HG03571 (cell line): ENCODE data around the gene TRIM17.

ENCODE experiments used
- ATAC-seq: cut with Tn5 transposase; IDR thresholded peaks from one replicate; pipeline ENCODE4 v1.9.1; 2021; ENCODE audit not compliant: unreplicated experiment

The TRIM17 gene, protein sequence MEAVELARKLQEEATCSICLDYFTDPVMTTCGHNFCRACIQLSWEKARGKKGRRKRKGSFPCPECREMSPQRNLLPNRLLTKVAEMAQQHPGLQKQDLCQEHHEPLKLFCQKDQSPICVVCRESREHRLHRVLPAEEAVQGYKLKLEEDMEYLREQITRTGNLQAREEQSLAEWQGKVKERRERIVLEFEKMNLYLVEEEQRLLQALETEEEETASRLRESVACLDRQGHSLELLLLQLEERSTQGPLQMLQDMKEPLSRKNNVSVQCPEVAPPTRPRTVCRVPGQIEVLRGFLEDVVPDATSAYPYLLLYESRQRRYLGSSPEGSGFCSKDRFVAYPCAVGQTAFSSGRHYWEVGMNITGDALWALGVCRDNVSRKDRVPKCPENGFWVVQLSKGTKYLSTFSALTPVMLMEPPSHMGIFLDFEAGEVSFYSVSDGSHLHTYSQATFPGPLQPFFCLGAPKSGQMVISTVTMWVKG

DNA sequence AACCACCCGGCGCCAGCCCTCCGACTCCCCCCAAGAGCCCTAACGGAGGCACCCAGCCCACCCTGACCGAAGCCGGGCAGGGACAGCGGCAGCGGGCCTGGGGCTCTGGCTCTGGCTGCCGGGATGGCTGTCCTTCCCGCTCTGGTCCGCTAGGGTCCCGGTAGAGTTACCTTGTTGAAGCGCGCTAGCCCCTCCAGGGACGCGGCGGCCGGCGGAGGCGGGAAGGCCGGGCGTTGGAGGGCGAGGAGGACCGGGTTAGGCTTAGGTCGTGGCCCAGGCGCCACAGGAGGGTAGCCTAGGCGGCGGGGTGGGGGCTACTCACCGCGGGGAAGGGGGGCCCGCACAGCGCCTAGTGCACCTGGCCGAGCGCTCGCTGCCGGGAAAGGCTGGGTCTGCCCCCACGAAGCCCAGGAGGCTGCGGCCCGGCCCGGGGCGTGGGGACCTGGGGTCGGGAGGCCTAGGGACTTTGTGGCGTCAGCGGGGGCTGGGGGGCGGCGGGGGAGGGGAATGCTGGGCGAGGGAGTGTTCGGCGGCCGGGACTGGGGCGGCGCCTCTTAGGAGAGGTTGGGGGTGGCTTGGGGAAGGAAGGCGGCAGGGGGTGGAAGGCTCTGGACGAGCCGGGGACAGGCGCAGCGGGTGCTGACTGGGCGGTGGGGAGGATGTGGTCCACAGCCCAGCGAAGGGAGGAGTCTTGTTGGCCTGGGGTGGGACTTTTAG, at the start of gene TRIM17:
TSS of gene TRIM17 (minus strand) at position 645 of the 717 bp plus-strand sequence. CDS start 1,789 bp downstream, outside the sequence.
- no peak for ATAC-seq

DNA sequence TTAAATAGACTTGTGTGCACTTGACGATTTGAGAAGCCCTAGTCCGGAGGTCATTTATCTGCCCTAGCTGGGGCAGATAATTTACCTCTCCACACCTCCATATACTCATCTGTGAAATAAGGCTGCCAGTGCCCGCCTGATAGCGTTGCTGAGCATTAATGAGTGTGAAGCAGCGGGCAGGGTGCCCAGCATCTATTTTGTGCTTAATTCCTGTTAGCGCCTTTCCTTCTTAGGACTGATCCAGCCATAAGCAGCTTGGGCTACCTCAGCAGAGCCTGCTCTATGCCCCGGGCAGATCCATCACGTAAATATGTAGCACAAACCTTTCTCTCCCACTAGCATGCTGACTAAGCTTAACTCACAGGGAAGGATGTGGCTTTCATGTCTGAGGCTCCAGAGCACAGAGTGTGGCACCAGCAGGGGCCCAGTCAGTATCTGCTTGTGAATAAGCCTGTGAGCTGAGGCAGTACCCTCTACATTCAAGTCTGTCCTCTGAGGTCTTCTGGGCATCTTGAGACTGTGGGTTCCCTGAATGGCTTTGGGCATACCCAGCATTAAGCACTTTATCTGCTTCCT, 49.0 kb upstream of the TRIM17 start:
- ATAC-seq = no peak

DNA sequence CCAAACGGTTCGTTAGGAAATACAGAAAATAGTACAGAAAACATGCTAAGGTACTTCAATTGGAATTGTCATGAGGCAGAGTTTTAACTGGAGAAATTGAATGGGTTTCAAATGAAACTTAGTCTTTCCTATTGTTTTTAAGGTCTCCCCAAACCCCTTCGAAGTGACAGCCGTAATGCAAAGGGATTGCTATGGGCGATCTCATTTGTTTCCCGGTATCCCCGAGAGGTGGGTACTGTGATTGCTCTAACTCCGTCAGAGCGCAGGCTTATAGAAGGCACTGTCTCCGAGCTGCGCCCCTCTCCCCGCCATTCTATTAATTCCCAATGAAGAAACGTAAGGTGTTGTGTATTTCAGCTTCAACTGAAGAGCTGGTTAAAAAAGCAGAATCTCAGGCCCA, 48.5 kb upstream of the TRIM17 start:
- no peak for ATAC-seq

DNA sequence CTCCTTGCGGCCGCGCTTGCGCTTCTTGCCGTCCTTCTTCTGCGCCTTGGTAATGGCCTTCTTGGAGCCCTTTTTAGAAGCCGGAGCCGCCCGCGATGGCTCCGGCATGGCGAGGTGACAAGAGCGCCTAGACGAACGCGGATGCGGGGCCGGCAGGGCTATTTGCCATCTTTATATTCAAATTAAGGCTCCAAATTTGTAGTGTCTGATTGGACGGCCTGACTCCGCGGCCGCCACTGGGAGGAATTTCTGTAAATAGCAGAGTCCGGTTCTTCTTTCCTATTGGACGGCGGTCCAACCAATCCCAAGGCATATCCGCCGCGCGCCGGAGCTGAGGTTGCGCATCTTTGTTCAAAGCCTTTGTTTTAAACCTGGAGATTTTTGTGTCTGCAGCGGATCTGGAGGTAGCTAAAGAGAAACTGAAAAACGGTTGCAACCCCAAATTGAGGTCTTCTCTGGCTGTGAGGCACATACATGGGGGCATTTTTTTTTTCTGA, 47.9 kb upstream of the TRIM17 start:
- peak; percentile 69 for ATAC-seq

DNA sequence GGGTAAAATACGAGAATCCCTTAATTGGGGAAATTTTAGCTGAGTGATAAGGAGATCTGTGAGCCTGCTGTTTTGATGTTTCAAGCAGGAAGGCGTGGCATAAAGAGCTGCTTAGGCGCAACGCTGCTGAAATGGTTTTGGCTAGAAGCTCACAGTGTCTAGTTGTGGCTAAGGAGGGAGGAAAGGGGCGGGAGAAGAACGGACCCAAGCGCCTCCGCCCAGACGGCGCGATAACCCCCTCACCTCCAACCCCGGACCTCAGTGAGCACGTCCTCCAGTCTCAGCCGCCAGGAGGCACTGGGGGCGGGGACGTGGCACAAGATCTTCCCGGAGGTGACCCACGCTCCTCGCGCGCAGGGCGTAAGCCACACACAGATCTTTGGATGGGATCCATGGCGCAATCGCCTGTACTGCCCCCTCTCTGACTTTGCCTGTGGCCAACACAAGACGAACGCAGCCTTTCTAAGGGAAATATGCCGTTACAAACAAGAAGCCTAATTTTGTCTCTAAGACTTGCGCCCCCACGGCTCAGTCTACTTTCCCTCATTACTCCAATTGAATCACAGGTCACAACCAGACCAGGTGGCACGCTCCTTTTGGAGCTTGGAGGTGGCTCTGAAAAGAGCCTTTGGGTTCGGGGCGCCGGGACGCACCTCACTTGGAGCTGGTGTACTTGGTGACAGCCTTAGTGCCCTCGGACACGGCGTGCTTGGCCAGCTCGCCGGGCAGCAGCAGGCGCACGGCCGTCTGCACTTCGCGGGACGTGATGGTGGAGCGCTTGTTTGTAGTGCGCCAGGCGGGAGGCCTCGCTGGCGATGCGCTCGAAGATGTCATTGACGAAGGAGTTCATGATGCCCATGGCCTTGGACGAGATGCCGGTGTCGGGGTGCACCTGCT, 47.1 kb upstream of the TRIM17 start:
- ATAC-seq = no peak

DNA sequence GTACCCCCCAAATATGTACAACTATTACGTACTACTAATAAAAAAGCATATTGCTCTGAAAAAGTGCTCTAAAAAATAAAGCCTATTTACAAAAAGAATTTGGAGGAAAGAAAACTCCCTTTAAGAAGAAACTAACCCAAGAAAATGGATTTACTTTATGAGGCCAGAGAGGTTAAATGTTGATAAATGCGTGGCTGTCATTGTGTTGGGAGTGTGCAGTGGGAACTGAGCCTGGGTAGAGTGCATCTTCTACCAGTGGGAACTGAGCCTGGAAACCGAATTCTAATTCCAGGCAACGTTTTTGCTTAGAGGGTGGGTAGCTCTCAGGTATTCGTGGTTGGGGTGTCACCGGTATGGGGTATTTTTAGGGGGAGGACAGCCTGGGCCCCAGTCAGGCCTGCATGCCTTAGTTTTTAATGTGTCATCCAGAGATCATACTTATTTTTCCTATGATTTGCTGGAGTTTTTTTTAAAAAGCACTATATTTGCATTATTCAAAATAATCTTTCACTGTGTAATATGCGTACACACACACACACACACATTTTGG, 46.4 kb upstream of the TRIM17 start:
- no peak for ATAC-seq

DNA sequence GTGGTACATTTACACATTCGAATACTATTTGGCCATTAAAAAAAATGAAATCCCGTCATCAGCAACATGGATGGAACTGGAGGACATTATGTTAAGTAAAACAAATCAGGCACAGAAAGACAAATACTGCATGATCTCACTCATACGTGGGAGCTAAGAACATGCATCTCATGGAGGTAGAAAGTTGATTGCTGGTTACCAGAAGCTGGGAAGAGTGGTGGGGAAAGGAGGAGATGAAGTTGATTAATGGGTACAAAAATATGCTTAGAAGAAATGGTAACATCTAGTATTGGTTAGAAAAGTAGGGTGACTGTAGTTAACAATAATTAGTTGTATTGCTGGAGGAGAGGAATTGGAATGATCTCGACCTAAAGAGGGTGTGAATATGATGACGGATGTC, 45.9 kb upstream of the TRIM17 start:
- ATAC-seq = no peak

DNA sequence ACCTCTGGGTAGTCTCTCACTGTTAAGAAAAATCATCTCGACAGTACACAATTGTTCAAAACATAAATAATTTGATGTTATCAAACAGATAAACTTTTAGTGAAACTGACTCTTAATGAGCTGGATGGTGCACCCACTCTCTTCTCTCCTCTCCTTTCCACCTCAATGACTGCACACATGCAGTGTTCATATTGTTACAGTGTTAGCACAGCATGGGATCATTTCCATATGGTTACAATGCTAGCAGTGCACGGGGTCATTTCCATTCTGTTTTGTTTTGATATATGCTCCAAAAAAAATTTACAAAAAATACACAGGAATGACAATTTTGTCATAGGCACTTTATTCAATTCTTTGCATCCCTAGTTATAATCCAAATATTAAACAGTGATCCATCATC, 44.2 kb upstream of the TRIM17 start:
- no peak for ATAC-seq

DNA sequence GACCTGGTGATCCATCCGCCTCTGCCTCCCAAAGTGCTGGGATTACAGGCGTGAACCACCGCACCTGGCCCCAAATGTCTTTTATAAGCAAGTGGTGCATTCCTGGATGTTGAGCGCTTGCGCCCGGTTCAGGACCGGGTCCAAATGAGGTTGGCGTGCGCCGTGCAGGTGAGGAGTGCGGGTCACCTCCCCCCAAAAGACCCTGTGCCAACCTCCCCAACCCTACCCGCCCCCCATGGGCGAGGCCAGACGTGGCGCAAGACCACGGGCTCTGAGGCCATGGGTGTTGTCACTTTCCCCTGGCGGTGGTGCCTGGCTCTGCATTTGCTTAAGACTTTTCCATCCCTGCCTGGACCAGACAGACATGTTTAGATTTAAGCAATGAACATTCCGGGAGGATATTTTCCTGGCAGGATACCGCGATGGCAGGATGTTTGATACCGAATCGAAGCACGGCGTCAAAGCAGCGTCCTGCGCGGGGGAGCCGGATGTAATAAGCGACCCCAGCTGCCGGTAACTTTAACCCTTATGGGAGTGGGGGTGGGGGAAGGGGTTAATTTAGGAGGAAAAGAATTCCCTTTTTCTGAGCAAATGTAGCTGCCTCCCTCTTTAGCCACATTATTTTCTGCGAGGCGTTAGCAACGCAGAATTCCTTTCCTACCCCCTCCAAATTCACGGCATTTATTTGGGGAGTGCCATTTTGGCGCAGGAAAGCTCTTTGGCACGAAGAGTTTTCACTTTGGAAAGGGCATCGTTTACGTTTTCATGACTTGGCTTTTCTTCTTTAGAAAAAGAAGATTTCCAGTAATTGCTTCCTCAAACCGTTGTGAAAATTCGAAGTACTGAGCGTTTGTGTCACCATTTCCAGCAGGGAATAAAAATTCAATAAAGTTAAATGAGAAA, 42.7 kb upstream of the TRIM17 start:
- ATAC-seq = no peak

DNA sequence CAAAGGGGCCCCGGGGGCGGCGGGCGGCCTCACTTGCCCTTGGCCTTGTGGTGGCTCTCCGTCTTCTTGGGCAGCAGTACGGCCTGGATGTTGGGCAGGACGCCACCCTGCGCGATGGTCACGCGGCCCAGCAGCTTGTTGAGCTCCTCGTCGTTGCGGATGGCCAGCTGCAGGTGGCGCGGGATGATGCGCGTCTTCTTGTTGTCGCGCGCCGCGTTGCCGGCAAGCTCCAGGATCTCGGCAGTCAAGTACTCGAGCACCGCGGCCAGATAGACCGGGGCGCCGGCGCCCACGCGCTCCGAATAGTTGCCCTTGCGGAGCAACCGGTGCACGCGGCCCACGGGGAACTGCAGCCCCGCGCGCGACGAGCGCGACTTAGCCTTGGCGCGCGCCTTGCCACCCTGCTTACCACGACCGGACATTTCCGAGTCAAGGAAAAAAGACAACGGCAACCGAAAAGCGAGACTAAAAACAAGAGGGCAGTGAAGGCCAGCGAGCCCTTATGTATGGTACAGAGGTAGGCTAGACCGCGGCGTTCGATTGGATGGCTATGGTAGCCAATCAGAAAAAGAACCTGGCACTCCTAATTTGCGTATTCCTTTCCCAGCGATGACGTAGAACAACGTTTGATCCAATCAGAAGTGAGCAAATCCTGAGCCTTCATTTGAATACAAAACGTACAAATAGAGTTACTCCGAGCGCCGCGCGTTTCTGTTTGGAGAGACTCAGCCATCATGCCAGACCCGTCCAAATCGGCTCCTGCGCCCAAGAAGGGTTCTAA, 40.9 kb upstream of the TRIM17 start:
- ATAC-seq = peak; percentile 86

DNA sequence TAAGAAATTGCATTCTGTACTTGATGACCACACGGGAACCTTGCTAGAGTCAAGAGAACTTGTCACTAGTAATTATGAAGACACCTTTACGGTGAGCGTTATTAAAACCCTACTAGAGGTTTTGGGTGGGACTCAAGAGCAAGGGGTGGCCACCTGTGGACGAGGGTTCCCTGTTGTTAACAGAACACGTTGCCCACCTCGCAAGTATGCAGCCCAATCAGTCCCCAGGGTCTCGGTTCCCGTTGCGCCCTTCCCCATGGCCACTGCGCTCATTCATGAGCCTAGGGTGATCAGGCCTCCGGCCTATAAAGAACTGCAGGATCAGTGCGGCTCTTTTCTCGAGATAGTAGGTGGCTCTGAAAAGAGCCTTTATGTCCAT, 40.3 kb upstream of the TRIM17 start:
- peak; percentile 4 for ATAC-seq

DNA sequence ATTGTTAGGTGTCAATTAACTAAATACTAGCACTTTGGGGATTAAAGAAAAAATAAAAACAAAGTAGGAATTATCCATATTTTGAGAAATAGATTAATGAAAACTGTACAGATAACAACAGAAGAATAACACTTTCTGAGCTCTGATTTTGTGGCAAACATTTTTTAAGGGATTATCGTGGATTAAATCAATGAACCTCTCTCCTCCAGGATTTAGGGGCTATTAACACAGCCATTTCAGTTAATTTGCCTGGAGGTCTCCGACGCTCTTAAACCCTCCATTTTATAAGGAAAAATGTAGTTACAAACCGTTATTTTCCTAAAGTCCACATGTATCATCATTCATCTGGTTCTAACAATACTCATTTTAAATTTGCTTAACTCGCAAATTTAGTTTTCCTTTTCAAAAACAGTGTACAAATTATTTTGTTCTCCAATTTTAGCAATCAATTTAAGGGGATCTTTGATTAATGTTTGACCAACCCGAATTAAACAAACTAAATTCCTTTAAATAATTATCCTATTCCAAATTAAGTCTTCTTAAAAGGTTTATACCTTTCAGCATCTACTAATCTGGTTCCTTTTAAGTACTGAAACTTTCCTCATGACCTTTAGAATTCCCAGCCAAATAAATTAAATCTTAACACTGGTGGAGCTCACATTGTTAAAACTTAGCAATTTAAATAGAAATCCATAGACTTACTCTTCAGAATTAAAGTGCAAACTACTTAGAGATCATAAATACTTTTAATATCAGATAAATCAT, 39.8 kb upstream of the TRIM17 start:
- no peak for ATAC-seq

DNA sequence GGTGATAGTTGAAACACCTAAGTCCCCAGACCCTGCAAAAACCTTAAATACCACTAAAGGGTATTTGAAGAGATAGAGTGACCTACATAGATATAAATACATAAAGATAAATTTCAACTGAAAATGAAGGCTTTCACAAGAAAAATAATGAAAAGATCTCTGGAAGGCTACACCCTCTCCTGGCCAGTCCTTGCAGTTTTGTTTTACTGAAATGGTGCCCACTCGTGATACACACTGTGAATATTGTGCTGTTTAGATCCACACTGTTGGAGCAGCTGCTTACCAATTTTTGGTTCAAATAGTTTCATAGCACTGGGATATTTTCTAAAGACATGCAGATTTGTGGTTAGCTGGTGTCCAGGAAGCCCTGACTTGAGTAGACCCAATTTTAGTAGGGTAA, 39.1 kb upstream of the TRIM17 start:
- ATAC-seq = no peak

DNA sequence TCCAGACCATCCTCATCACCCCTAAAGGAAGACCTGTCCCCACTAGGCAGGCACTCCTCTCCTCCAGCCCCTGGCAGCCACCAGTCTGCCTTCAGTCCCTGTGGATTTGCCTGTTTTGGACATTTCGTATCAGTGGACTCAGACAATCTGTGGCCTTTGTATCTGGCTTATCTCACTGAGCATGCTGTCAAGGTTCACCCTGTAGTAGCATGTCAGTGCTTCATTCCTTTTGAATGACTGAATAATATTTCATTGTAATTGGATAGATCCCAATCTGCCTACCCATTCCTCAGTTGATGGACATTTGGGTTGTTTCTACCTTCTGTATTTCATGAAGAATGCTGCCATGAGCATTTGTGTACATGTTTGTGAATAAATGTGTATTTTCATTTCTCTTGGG, 37.6 kb upstream of the TRIM17 start:
- no peak for ATAC-seq

DNA sequence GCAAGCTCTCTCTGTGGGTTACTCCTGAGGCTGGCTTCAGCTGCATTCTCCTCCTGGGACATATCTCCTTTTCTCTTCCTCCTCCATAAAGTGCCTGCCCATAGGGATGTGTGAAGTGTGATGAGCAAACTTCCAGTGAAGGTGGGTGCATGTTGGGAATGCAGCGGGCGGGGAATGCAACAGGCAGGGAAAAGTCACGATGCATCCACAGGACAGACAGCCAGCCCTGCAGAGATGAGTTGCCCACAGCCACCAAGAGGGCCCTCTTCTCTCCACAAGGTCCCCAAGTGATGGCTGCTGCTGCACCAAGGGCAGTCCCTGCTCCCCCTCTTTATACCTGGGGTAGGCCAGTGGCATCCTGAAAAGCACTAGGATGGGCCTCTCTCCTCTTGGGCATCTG, 37.0 kb upstream of the TRIM17 start:
- no peak for ATAC-seq

DNA sequence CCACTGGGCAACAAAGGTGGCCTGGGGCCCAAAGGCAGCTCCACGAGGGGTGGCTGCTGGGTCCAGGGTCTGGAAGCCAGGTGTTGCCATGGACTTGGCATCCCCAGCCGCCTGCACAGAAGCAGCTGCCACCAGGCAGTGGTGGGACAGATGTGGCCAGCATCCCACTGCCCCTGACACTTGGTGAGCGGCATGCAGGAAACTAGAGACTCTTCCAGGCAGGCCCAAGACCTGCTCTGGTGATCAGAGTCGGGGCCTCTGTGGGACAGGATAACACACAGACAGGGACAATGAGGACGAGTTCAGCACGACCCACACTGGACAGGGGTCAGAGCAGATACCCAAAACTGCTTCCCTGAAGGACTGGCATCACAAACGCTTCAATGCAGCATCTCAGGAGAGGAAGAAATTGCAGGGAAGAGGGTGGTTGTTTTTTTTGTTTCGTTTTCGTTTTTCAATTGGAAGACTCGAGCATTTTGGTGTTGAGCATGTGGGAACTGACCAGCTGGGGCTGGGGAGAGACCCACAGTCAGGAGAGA, 36.4 kb upstream of the TRIM17 start:
- ATAC-seq = no peak

DNA sequence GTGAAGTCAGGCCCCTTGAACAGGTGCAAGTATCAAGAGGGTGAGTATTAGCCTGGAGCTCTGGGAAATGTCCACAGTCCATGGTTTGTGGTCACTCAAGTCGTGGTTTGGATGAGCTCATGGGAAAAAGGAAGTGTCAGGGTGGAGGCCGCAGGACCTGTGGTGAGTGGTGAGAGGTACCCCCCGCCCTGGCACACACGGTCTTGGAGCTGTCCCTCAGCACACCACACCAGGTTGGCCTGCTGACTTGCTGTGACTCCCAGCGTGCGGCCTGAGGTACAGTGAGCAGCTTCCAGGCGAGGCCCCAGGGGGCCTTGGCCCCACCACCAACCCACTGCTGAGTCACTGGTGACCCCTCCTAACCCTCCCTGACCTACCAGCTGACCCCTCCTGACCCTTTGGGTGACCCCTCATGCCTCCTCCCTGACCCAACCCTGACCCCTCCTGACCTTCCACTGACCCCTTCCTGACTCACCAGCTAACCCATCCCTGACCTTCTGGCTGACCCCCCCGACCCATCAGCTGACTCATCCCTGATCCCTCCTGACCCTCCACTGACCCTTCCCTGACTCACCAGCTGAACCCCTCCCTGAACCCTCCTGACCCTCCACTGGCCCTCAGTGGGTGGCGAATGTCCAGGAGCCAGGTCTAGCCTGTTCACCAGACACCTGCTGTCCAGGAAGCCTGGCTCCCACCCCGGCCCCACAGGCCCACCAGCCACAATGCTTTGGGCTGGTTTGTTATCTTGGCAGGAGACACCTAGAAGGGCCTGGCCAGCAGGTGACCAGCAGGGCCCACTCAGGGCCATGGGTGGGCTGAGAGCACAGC, 35.7 kb upstream of the TRIM17 start:
- ATAC-seq = no peak
